K562 (cell line): ENCODE data around the gene OR52I2. TPM values are rescaled to one million over a fixed set of nuclear protein-coding genes. Genes with fewer than 3 reads are reported as not detected.

Source experiments
- ASH1L ChIP-seq: fragments of 450-650 bp; IDR thresholded peaks from 2 replicates; pipeline ENCODE4 v1.6.1; 2018; ENCODE audit warnings: borderline replicate concordance, mild to moderate bottlenecking, low read depth; ENCODE audit not compliant: partially characterized antibody
- CHD4 ChIP-seq: fragments of 200-600 bp; sonication (generic); IDR thresholded peaks from 3 replicates; pipeline ENCODE4 v1.6.1; 2012; ENCODE audit warnings: low read depth, mild to moderate bottlenecking, mixed read lengths, low read length, inconsistent platforms; ENCODE audit not compliant: insufficient read depth, insufficient replicate concordance, poor library complexity, severe bottlenecking
- CHD7 ChIP-seq: fragments of 200-600 bp; sonication (generic); IDR thresholded peaks from one replicate; pipeline ENCODE4 v1.6.1; 2012; ENCODE audit warnings: mild to moderate bottlenecking, low read depth, low read length, inconsistent platforms
- FOXK2 ChIP-seq, 2 experiments: fragments of 450-650 bp; IDR thresholded peaks in 1 of 2; conservative IDR thresholded peaks in 1 of 2; 2 replicates each; pipeline ENCODE4 v1.6.1; 2016; ENCODE audit warnings: low read depth in 2 of 2, mild to moderate bottlenecking in 1 of 2
- RREB1 ChIP-seq: fragments of 250-450 bp; sonication (Bioruptor Pico); IDR thresholded peaks from 2 replicates; pipeline ENCODE4 v1.4.0; 2020
- SOX6 ChIP-seq: fragments of 450-650 bp; IDR thresholded peaks from 2 replicates; pipeline ENCODE4 v1.6.1; 2014; ENCODE audit warnings: mild to moderate bottlenecking
- ZBTB17 ChIP-seq: fragments of 450-650 bp; formaldehyde crosslinking; IDR thresholded peaks from 2 replicates; pipeline ENCODE4 v1.4.0; 2020; ENCODE audit warnings: mild to moderate bottlenecking
- ZNF232 ChIP-seq: sonication (generic); formaldehyde crosslinking; IDR thresholded peaks from 2 replicates; pipeline ENCODE4 v1.8.0; 2022; ENCODE audit warnings: mild to moderate bottlenecking, missing genetic modification reagents
- polyA plus RNA-seq, 8 experiments: library from polyadenylated mRNA; depleted of rRNA in 4 of 8; stranded (reverse) in 5 of 8; unstranded in 3 of 8; fragments of >200 nt; fragmentation: Nextera tagmentation in 2 of 8; fragmentation: Illumina TruSeq in 1 of 8; extraction: Ambion mirVana in 2 of 8; extraction: Trizol in 1 of 8; gene quantifications; 2 replicates each; pipeline versions ENCODE4 v1.2.1 to v1.2.3, GENCODE V29; 2011 to 2014; ENCODE audit warnings: inconsistent platforms in 1 of 8, missing spikeins in 1 of 8
- total RNA-seq, 7 experiments: library from RNA; depleted of rRNA in 6 of 7; stranded (reverse); fragments of >200 nt in 6 of 7; fragmentation: Illumina TruSeq in 2 of 7; extraction: Trizol in 2 of 7; gene quantifications; 2 replicates each; pipeline versions ENCODE4 v1.2.1 to v1.2.3, GENCODE V29; 2011 to 2021; ENCODE audit warnings: low replicate concordance in 1 of 7

Gene OR52I2
- total and polyA plus RNA-seq, 9 of the 15 experiments (the other 6 are each of a cell fraction or from before 2014, with no cell fraction given): not detected

GRCh38 chr11:4607781-4608666 is 26.5 kb downstream of the OR52I2 start, which contains the start of gene TRIM68 (continued):
- TF ChIP-seq CHD7 (no peak), ASH1L (peak; percentile 93), RREB1 (CRISPR knock-in tag) (0 out of 2 replicates have a peak, but pooled peaks have one; percentile 35), CHD4 (no peak), ZNF232 (CRISPR knock-in tag) (0 out of 2 replicates have a peak, but pooled peaks have one; percentile 76), FOXK2 (conservative IDR thresholded peaks at IDR 0.05 in 1 of 2, IDR thresholded peaks at IDR 0.05 in 1 of 2; ENCODE audit: low read depth in 2 of 2) (peak; percentile 37 to 40; a peak in 1 of 4 replicates), ZBTB17 (CRISPR knock-in tag) (0 out of 2 replicates have a peak, but pooled peaks have one; percentile 45), SOX6 (peak; percentile 14; the same call in 1 of the 2 replicates)
